Epithelial cell of esophagus (primary cell): ENCODE results near the gene CSNK1E.
A peak's percentile ranks its signal among the peaks of the same experiment; 100 is the strongest.

ENCODE experiments used
- DNase-seq: peaks from one replicate; pipeline ENCODE4 v3.0.0; 2010; ENCODE audit warnings: low read depth
- H3K4me3 ChIP-seq: 2 replicates; pipeline ENCODE4 v1.5.1; 2011; ENCODE audit warnings: mild to moderate bottlenecking, low read length, control low read depth
- TF ChIP-seq, protein P1 (sequence below): IDR thresholded peaks from 2 replicates; pipeline ENCODE4 v1.5.1; 2011; ENCODE audit warnings: low read depth, mild to moderate bottlenecking, low read length, control low read depth, inconsistent platforms; ENCODE audit not compliant: insufficient read depth; ENCODE audit errors: missing control alignments

CSNK1E gene

GRCh38 chr22:38320605-38321402 is 3.6 kb upstream of the CSNK1E start:
- DNase-seq, result no peak
- TF ChIP-seq, protein P1, sequence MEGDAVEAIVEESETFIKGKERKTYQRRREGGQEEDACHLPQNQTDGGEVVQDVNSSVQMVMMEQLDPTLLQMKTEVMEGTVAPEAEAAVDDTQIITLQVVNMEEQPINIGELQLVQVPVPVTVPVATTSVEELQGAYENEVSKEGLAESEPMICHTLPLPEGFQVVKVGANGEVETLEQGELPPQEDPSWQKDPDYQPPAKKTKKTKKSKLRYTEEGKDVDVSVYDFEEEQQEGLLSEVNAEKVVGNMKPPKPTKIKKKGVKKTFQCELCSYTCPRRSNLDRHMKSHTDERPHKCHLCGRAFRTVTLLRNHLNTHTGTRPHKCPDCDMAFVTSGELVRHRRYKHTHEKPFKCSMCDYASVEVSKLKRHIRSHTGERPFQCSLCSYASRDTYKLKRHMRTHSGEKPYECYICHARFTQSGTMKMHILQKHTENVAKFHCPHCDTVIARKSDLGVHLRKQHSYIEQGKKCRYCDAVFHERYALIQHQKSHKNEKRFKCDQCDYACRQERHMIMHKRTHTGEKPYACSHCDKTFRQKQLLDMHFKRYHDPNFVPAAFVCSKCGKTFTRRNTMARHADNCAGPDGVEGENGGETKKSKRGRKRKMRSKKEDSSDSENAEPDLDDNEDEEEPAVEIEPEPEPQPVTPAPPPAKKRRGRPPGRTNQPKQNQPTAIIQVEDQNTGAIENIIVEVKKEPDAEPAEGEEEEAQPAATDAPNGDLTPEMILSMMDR, result no peak
- no peak overlapping the region for H3K4me3 ChIP-seq

GRCh38 chr22:38318792-38319773 is 1.9 kb upstream of the CSNK1E start:
- no peak overlapping the region for H3K4me3 ChIP-seq
- TF ChIP-seq, protein P1, result no peak
- no peak for DNase-seq

- peak overlapping the region; percentile 38 for H3K4me3 ChIP-seq
- DNase-seq, result peak; percentile 99
- TF ChIP-seq, protein P1, result no peak
Observed at GRCh38 chr22:38317995-38318715, 922 bp upstream of the CSNK1E start.

GRCh38 chr22:38316364-38317121 is 690 bp downstream of the CSNK1E start:
- DNase-seq, result peak; percentile 44
- TF ChIP-seq, protein P1, result no peak
- peak overlapping the region; percentile 75 for H3K4me3 ChIP-seq

- TF ChIP-seq, protein P1, result no peak
- H3K4me3 ChIP-seq, result peak overlapping the region; percentile 75
- DNase-seq, result no peak
Observed at GRCh38 chr22:38315823-38316363, 1.3 kb downstream of the CSNK1E start.
